Ascending aorta (tissue), 2 donors: ENCODE data around the gene KRT36. TPM values are rescaled to one million over a fixed set of nuclear protein-coding genes. Genes with fewer than 3 reads are reported as not detected.

Experiments used
- DNase-seq, 2 donors: peaks; one replicate each; pipeline ENCODE4 v3.0.0-alpha.2; 2019; ENCODE audit warnings: low spot score in 2 of 2
- H3K27ac ChIP-seq, 2 donors: fragments of 200-600 bp; sonication (generic); one replicate each; pipeline ENCODE4 v1.5.1; 2016 to 2017; ENCODE audit warnings: mild to moderate bottlenecking in 1 of 2
- H3K27me3 ChIP-seq: fragments of 200-600 bp; sonication (generic); one replicate; pipeline ENCODE4 v1.5.1; 2017
- H3K36me3 ChIP-seq, 2 donors: fragments of 200-600 bp; sonication (generic); one replicate each; pipeline ENCODE4 v1.5.1; 2016
- H3K4me1 ChIP-seq, 2 donors: fragments of 200-600 bp; sonication (generic); one replicate each; pipeline ENCODE4 v1.5.1; 2016 to 2017; ENCODE audit warnings: mild to moderate bottlenecking in 1 of 2
- H3K4me3 ChIP-seq, 2 donors: fragments of 200-600 bp; sonication (generic); one replicate each; pipeline ENCODE4 v1.5.1; 2016 to 2017; ENCODE audit warnings: mild to moderate bottlenecking in 1 of 2
- H3K9me3 ChIP-seq, 2 donors: fragments of 200-600 bp; sonication (generic); one replicate each; pipeline ENCODE4 v1.5.1; 2016
- CTCF ChIP-seq, 3 experiments: fragments of 200-600 bp in 2 of 3; fragments of 450-650 bp in 1 of 3; sonication (generic) in 2 of 3; IDR thresholded peaks; one replicate each; pipeline ENCODE4 v1.5.1; 2016 to 2019; ENCODE audit warnings: antibody characterized with exemption in 3 of 3, mild to moderate bottlenecking in 1 of 3, moderate library complexity in 1 of 3
- intact Hi-C: fragments of 100-400 bp; cut with DNase I; formaldehyde crosslinking; loops from one replicate; pipeline ENCODE4 v1.15.1; 2023
- total RNA-seq: library from RNA; depleted of rRNA; stranded (reverse); fragments of >200 nt; gene quantifications from one replicate; pipeline ENCODE4 v1.1.0, GENCODE V29; 2016

Gene KRT36
- total RNA-seq, 1 donor from 2014 or later, result not detected

DNA sequence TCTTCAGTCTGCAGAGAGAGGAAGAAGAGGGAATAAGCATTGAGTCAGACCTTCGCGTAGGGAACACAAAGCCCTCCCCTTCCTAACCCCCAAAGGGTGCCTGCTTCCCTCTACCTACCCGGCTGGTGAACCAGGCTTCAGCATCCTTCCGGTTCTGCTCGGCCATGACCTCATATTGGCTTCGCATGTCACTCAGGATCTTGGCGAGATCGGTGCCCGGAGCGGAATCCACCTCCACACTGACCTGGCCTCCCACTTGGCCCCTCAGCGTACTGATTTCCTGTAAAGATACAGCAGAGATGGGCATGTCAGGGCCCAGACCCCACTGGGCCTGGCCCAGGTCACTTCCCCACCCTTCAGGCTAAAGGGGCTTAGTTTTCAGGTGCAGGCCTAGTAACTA, 34.6 kb upstream of the KRT36 start:
- no peaks in the 10 kb centered on the region for H3K36me3 ChIP-seq
- H3K27ac ChIP-seq, result no peak overlapping the region
- intact Hi-C loops, result no loop called here
- peaks cover 15% of the 10 kb centered on the region for H3K27me3 ChIP-seq
- H3K9me3 ChIP-seq, result no peaks in the 10 kb centered on the region
- TF ChIP-seq CTCF (IDR thresholded peaks at IDR 0.05), result no peak
- no peak overlapping the region for H3K4me3 ChIP-seq
- peaks cover 5 to 7% of the 10 kb centered on the region in 2 donors for H3K4me1 ChIP-seq
- DNase-seq, result no peak

DNA sequence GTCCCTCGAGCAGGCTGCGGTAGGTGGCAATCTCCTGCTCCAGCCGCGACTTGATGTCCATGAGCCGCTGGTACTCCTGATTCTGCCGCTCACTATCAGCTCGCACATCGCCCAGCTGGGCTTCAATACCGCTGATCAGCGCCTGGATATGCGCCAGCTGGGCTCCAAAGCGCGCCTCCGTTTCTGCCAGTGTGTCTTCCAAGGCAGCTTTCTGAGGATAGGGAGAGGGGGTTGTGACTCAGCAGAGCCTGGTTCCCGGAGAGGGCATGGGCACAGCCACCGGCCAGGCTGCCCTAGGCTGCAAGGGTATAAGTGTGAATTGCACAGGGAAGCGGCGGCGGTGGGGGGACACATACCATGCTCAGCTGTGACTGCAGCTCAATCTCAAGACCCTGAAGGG, 34.1 kb upstream of the KRT36 start:
- no peaks in the 10 kb centered on the region for H3K9me3 ChIP-seq
- no peak for DNase-seq
- no peak overlapping the region for H3K4me3 ChIP-seq
- peaks cover 5 to 7% of the 10 kb centered on the region in 2 donors for H3K4me1 ChIP-seq
- intact Hi-C loops, result no loop called here
- no peak overlapping the region for H3K27ac ChIP-seq
- H3K27me3 ChIP-seq, result peaks cover 15% of the 10 kb centered on the region
- H3K36me3 ChIP-seq, result no peaks in the 10 kb centered on the region
- TF ChIP-seq CTCF (IDR thresholded peaks at IDR 0.05), result no peak

- Histone ChIP-seq H3K9me3 (no peaks in the 10 kb centered on the region), H3K27me3 (peaks cover 14% of the 10 kb centered on the region), H3K27ac (no peak overlapping the region), H3K36me3 (no peaks in the 10 kb centered on the region), H3K4me1 (peaks cover 5 to 7% of the 10 kb centered on the region in 2 donors), H3K4me3 (no peak overlapping the region)
- intact Hi-C loops, result no loop called here
- no peak for DNase-seq
- TF ChIP-seq CTCF (IDR thresholded peaks at IDR 0.05), result no peak
Measured at GRCh38 chr17:41523225-41523593, 33.5 kb upstream of the KRT36 start.

DNA sequence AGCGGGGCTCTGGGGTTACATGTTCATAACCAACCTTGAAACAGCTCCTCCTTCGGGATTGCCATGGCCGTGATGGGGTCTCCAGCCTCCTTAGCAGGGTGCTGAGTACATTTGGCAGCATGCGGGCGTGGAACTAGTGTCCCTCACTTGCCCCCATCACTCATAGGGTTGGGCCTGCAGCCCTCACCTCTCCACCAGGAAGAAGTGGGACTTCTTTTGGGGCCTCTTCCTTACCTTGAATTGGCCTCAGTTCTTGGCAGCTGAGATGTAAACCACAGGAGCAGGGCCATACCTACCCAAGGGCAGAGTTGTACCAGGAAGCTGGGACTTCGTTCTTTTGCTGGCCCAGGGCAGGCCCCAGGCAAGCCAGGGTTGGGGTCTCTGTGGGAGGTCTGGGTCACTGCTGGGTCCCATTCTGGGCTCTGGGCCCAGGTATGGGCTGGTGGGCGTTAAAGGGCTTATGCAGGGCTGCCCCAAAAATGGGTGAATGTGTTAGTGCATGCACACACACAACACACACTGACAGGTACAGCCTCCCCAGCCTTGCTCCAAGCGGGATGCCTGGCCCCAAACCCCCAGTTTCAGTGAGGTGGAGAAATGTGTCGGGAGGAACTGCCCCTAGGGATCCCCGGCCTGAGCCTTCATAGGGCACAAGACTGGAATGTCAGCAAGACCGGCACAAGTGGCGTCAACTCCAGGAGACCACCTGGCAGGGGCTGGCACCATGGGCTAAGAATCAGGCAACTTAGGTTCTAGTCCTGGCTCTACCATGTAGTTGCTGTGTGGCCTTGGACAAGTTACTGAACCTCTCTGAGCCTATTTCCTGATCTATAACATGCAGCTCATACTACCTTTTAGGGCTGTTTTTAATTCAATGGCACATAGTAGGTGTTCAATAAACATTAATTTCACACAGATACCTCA, 32.9 kb upstream of the KRT36 start:
- Histone ChIP-seq H3K36me3 (no peaks in the 10 kb centered on the region), H3K4me3 (no peak overlapping the region), H3K4me1 (peaks cover 0 to 1% of the 10 kb centered on the region in 2 donors), H3K27me3 (peaks cover 7% of the 10 kb centered on the region), H3K9me3 (no peaks in the 10 kb centered on the region), H3K27ac (no peak overlapping the region)
- intact Hi-C loops, result no loop called here
- no peak for DNase-seq
- TF ChIP-seq CTCF (IDR thresholded peaks at IDR 0.05), result no peak

GRCh38 chr17:41521574-41522261, 32.0 kb upstream of the KRT36 start:
- intact Hi-C loops, result no loop called here
- Histone ChIP-seq H3K27ac (no peak overlapping the region), H3K9me3 (no peaks in the 10 kb centered on the region), H3K27me3 (no peaks in the 10 kb centered on the region), H3K36me3 (no peaks in the 10 kb centered on the region), H3K4me3 (no peak overlapping the region), H3K4me1 (no peaks in the 10 kb centered on the region)
- DNase-seq, result no peak
- TF ChIP-seq CTCF (IDR thresholded peaks at IDR 0.05), result no peak
